ENCODE data around the gene HRK. TPM values are rescaled to one million over a fixed set of nuclear protein-coding genes. Genes with fewer than 3 reads are reported as not detected.

HRK gene
- total and polyA plus RNA-seq, 2 donors: 0.05 to 0.53 TPM

DNA sequence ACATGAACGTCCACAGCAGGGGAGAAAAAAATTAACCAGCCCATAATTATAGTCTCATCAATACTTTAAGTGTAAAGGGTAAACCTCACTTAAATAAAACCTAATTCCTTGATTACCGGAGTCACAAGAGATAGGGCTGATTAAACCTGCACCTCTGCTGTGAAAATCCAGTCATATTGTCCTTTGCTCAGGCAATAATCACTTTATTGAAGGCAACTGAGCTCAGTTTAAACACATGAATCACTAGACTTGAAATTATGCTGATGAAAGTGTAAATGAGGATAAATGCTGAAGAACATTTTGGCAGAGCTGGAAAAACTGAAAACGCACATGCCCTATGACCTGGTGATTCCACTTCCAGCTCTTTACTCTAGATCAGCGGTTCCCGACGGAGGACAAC is 6.7 kb upstream of the HRK start:
- H3K4me3 ChIP-seq (ENCODE audit: low read depth, low read length): no peak overlapping the region
- no peaks in the 10 kb centered on the region for H3K36me3 ChIP-seq (ENCODE audit: insufficient read depth)
- no peaks in the 10 kb centered on the region for H3K4me1 ChIP-seq (ENCODE audit: insufficient read depth)
- DNase-seq (ENCODE audit: extremely low spot score): no peak
- 74% methylated on average over 6 of the region's 6 CpGs for WGBS
- H3K27ac ChIP-seq (ENCODE audit: low read depth): no peak overlapping the region

DNA sequence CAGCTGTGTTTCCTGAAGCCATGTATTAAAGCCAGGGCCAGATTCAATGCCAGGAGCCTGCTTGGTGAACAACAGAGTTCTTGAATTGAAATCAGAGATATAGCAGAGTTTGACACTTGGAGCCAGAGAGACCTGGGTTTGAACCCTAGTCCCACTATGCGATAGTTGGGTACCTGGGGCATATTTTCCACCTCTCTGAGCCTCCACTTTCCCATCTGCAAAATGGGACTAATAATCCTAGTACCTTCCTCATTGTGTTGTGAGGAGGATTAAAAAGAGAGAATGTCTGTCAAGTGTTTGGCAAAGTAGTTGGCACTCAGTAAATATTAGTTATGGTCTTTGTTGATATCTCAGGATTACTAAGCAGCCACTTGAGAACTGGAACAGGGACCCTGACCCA is 6.0 kb upstream of the HRK start:
- 92% methylated on average over 1 of the region's 1 CpG for WGBS
- no peak for DNase-seq (ENCODE audit: extremely low spot score)
- no peak overlapping the region for H3K27ac ChIP-seq (ENCODE audit: low read depth)
- H3K4me3 ChIP-seq (ENCODE audit: low read depth, low read length): no peak overlapping the region
- no peaks in the 10 kb centered on the region for H3K36me3 ChIP-seq (ENCODE audit: insufficient read depth)
- no peaks in the 10 kb centered on the region for H3K4me1 ChIP-seq (ENCODE audit: insufficient read depth)

DNA sequence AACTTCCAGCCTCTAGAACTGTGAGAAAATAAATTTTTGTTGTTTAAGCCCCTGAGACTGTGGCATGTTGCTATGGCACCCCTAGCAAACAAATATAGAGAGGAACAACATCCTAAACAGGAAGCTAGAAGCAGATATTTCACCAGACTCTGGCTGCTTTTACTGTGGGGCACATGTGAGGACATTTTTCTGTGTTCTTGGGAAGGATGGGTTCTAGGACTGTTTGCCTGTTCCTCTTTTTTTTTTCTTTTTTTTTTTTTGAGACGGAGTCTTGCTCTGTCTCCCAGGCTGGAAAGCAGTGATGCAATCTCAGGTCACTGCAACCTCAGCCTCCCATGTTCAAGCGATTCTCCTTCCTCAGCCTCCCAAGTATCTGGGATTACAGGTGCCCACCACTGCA is 4.2 kb upstream of the HRK start:
- 74% methylated on average over 2 of the region's 2 CpGs for WGBS
- DNase-seq (ENCODE audit: extremely low spot score): no peak
- Histone ChIP-seq H3K27ac (ENCODE audit: low read depth) (no peak overlapping the region), H3K36me3 (ENCODE audit: insufficient read depth) (no peaks in the 10 kb centered on the region), H3K4me1 (ENCODE audit: insufficient read depth) (no peaks in the 10 kb centered on the region), H3K4me3 (ENCODE audit: low read depth, low read length) (no peak overlapping the region)

DNA sequence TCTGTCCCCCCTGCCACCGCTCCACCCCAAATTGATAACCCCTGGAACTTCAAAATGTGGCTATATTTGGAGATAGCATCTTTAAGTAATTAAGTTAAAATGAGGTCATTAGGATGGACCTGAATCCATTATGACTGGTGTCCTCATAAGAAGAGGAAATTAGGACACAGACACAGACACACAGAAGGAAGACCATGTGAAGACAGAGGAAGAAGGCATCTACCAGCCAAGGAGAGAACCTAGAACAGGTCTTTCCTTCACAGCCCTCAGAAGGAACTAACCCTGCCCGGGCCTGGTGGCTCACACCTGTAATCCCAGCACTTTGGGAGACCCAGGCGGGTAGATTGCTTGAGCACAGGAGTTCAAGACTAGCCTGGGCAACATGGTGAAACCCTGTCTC is 3.6 kb upstream of the HRK start:
- no peak for DNase-seq (ENCODE audit: extremely low spot score)
- no peaks in the 10 kb centered on the region for H3K36me3 ChIP-seq (ENCODE audit: insufficient read depth)
- no peaks in the 10 kb centered on the region for H3K4me1 ChIP-seq (ENCODE audit: insufficient read depth)
- H3K4me3 ChIP-seq (ENCODE audit: low read depth, low read length): no peak overlapping the region
- no peak overlapping the region for H3K27ac ChIP-seq (ENCODE audit: low read depth)
- 87% methylated on average over 3 of the region's 3 CpGs for WGBS

DNA sequence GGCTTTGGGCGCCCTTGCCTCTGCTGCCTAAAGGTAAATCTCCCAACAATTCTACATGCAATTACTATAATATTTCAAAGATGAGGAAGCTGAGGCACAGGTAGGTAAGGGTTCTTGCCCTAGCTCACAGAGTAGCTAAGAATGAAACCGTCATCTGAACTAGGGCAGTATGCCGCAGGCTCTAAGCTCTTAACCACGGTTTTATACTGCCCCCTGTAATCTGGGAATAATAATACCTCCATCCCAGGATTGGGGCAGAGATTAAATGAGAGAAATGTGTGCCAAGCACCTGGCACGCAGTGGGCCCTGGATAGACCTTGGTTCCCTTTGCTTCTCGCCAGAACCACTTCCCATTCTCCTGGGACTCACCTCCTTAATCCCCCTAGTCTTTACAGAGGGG is 1.5 kb upstream of the HRK start:
- Histone ChIP-seq H3K4me3 (ENCODE audit: low read depth, low read length) (no peak overlapping the region), H3K36me3 (ENCODE audit: insufficient read depth) (no peaks in the 10 kb centered on the region), H3K27ac (ENCODE audit: low read depth) (no peak overlapping the region), H3K4me1 (ENCODE audit: insufficient read depth) (no peaks in the 10 kb centered on the region)
- 19% methylated on average over 6 of the region's 6 CpGs for WGBS
- DNase-seq (ENCODE audit: extremely low spot score): no peak

DNA sequence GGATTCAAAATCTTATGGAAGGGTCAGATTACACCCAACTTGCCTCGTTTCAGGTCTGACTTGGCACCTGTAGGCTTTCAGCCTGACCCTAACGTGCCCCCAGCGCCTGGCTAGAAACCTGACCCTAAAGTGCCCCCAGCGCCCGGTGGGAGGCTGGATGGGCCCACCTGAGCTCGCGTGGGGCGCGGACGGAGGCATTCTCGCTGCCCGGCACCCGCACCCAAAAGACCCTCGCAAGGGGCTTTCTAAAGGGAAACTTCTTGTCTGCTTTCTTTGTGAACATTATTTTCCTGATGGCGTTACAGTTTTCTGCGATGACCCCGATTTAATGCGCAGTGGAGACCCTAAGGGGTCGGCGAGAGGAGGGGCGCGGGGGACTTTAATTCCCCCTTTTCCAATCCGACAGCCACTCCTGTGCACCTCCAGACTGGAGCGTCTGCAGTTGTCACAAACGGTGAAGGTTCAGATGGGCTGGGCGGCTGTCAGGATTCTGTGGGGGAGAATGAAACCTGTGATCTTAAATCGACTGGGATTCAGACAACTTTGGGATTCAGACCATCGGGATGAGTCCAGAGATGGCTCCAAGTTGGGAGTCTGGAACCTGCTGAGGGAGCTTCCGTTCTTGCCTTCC is 751 bp upstream of the HRK start:
- Histone ChIP-seq H3K36me3 (ENCODE audit: insufficient read depth) (no peaks in the 10 kb centered on the region), H3K27ac (ENCODE audit: low read depth) (no peak overlapping the region), H3K4me3 (ENCODE audit: low read depth, low read length) (no peak overlapping the region), H3K4me1 (ENCODE audit: insufficient read depth) (no peaks in the 10 kb centered on the region)
- 3% methylated on average over 29 of the region's 29 CpGs for WGBS
- DNase-seq (ENCODE audit: extremely low spot score): no peak

DNA sequence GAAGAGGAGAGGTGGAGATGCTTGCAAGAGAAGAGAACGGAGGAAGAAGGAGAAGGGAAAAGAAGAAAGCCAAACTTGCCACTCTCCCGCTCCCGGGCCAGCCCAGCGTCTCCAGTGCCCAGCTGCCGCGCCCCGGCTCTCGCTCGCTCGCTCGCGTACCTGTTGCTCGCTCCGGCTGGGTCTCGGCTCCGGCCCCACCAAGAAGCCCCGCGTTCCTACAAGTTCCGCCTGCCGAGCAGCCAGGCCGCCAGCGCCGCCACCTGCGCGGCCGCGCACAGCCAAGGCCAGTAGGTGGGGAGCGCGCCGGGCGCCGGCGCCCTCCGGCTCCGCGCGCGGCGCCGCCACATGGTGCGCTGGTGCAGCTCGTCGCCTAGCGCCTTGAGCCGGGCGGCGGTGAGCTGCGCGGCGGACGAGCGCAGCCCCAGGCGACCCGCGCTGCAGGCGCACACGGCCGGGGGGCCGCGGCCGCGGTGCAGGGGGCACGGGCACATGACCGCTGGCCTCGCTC is 370 bp downstream of the HRK start:
- no peak overlapping the region for H3K27ac ChIP-seq (ENCODE audit: low read depth)
- WGBS: under 1% methylated on average over 65 of the region's 65 CpGs
- no peaks in the 10 kb centered on the region for H3K36me3 ChIP-seq (ENCODE audit: insufficient read depth)
- peak overlapping the region; percentile 11 for H3K4me3 ChIP-seq (ENCODE audit: low read depth, low read length)
- no peak for DNase-seq (ENCODE audit: extremely low spot score)
- no peaks in the 10 kb centered on the region for H3K4me1 ChIP-seq (ENCODE audit: insufficient read depth)

DNA sequence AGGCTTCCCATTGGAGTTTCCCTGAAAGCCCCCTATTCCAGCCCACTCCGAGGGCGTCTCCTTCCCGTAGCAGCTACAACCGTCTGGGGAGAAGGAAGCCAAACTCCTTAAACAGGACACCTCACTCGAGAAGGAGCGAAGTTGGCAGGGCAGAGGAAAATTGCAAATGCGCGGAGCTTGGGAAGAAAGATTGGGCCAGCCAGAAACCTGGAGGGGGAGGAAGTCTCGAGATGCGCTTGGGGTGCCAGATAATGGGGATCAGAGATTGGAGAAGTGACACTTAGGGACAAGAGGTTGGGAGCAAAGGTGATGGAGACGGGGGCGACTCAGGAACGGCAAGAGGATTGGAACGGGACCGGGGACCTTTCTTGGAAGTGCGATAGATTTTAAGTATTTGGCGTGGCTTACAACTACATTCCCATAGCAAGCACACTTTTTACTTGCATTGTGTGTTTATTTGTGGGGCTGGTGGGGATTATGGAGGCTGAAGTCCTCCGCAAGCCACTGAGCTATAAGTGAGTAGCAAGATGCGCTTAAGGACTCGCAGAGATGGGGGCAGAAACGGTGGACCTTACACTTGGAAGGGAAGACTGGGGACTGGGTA is 926 bp downstream of the HRK start:
- H3K4me1 ChIP-seq (ENCODE audit: insufficient read depth): no peaks in the 10 kb centered on the region
- no peak overlapping the region for H3K27ac ChIP-seq (ENCODE audit: low read depth)
- WGBS: 3% methylated on average over 21 of the region's 21 CpGs
- H3K4me3 ChIP-seq (ENCODE audit: low read depth, low read length): no peak overlapping the region
- no peak for DNase-seq (ENCODE audit: extremely low spot score)
- H3K36me3 ChIP-seq (ENCODE audit: insufficient read depth): no peaks in the 10 kb centered on the region

DNA sequence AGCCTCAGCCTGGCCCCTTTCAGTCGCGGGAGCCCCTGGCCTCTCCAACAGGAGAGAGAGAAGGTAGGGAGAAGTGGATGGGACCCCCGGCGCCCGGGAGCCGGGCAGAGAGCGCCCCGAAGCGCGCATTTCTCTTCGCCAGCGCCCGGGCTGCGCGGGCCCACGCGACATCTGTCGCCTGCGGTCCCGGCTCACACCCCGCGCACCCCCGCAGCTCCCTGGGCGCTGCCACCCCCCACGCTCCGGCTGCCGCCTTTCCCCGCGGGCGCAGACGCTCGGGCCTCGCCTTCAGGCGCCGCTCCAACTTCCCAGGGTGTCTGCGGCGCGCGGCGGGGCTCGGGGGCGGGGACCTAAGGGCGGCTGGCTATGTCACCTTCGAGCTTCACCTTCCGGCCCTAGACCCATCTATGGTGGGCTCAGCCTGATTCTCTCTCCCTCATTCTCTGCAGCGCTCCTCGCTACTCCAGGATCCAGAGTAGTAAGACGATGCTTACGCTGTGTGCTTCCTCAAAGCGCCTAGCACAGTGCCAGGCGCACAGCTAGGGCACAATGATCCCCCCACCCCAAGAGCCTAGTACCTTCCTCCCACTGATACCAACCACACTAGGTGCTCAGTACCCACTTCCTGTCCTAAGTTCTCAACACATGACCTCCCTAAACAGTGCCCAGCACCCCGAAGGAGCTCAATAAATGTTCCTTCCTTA is 1.6 kb downstream of the HRK start:
- DNase-seq (ENCODE audit: extremely low spot score): no peak
- H3K36me3 ChIP-seq (ENCODE audit: insufficient read depth): no peaks in the 10 kb centered on the region
- H3K4me3 ChIP-seq (ENCODE audit: low read depth, low read length): no peak overlapping the region
- no peak overlapping the region for H3K27ac ChIP-seq (ENCODE audit: low read depth)
- WGBS: 2% methylated on average over 52 of the region's 52 CpGs
- H3K4me1 ChIP-seq (ENCODE audit: insufficient read depth): no peaks in the 10 kb centered on the region

DNA sequence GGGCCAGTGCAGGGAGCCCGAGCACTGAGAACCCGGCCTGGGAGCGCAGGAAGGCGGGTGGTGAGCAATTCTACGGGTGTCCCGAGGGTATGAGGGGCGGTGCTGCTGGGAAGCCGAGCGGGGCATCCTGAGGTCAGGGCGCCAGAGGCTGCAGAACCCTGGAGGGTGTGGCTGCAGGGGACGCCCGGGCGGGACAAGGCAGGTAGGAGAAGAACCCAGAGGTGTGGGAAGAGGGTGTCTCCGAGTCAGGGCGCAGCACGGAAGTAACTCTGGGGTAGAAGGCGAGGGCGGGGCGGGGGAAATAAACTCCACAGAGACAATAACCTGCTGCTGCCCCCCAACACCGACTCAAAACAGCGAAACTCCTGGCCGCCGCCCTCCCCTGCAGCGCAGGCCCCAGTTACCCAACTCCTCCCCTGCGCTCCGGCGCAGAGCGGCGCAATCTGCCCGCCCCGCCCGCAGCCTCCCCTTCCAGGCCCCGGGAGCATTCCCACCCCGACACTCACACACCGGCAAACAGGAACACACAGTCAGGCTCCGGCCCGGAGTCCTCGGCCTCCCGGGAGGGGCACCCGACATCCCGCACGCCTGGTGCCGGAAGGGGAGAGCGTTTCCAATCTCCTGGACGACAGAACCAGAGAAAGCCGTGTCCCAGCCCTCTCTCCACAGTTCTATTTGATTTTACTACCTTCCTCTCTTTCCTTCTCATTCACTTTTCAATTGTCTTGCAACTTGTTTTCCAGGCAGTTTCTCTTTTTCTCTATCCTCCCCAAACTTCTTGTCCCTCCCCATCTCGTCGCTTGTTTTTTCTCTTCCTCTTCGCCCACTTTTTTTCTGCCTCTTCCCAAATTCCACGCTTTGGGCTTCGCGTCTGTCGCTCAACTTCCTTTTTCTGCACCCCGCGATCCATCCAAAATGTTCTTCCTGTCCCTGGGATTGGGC is 2.4 kb downstream of the HRK start:
- no peak for DNase-seq (ENCODE audit: extremely low spot score)
- 1% methylated on average over 55 of the region's 55 CpGs for WGBS
- Histone ChIP-seq H3K36me3 (ENCODE audit: insufficient read depth) (no peaks in the 10 kb centered on the region), H3K4me1 (ENCODE audit: insufficient read depth) (no peaks in the 10 kb centered on the region), H3K27ac (ENCODE audit: low read depth) (no peak overlapping the region), H3K4me3 (ENCODE audit: low read depth, low read length) (no peak overlapping the region)

DNA sequence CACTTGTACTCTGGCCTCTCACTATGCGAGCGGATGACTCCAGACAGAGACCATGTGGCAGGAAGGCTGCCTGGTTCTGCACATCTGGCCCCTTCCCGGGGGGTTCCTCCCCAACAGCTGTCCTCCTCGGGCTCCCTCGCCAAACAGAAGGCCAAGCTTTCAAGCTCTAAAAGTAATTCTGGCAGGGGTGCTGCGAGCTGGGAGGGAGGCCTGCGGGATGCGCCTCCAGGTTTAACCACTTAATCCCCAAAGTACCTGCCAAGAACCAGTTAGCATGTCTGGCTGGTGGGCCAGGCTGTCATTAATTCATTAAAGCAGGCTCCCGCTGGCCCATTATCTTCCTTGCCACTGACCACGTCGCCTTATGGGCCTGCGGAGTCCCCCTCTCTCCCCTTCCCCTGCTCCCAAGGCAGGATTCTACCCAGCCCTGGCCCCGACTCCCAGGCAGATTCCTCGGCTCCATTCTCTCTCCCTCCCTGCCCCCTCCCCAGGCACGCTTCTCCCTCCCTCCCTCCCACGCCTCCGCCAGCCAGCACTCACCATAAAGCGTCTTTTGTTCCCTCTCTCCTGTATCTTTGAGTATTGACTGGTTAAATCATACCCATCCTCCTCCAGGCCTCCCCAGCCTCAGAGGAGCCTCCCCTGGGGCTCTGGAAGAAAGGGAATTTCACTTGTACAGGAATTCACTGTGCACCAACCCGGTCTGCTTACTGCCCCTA is 4.9 kb downstream of the HRK start:
- H3K4me3 ChIP-seq (ENCODE audit: low read depth, low read length): no peak overlapping the region
- no peak for DNase-seq (ENCODE audit: extremely low spot score)

DNA sequence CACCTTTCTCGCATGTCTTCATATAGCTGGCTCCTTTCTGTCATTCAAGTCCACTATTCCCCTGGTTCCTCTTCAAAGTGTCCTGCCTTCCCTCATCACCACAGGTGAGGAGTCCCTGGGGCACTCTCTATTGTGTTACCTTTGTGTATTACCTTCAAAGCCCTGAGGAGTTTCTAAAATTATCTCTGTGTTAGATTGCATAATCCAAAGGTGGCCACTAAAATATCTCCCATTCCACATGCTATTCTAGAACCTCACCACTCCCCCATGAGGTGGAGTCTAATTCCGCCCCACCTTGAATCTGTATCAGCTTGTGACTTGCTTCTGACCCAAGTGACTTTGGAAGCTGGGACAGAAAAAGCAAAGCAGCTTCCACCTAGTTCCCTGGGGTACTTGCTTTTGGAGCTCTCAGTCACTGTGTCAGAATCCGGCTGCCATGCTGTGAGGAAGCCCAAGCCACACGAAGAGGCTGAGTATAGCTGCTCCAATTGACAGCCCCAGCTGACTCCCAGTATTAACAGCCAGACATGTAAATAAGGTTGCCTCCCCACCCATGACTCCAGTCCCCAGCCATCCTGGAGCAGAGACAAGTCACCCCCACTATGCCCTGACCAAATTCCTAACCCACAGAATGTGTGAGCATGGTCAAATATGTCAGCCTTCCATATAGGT is 6.8 kb downstream of the HRK start:
- DNase-seq (ENCODE audit: extremely low spot score): no peak
- H3K36me3 ChIP-seq (ENCODE audit: insufficient read depth): no peaks in the 10 kb centered on the region
- H3K4me1 ChIP-seq (ENCODE audit: insufficient read depth): no peaks in the 10 kb centered on the region
- WGBS: 92% methylated on average over 4 of the region's 4 CpGs
- no peak overlapping the region for H3K4me3 ChIP-seq (ENCODE audit: low read depth, low read length)
- no peak overlapping the region for H3K27ac ChIP-seq (ENCODE audit: low read depth)

More for the DNA sequence above, 4.9 kb downstream of the HRK start:
- no peaks in the 10 kb centered on the region for H3K36me3 ChIP-seq (ENCODE audit: insufficient read depth)
- no peak overlapping the region for H3K27ac ChIP-seq (ENCODE audit: low read depth)
- 6% methylated on average over 19 of the region's 19 CpGs for WGBS
- no peaks in the 10 kb centered on the region for H3K4me1 ChIP-seq (ENCODE audit: insufficient read depth)
